HFF-Myc (cell line): ENCODE measurements around the gene TRIM26.

Experiments
- DNase-seq: peaks from one replicate; pipeline ENCODE4 v3.0.0-alpha.2; 2011; ENCODE audit warnings: low read depth; ENCODE audit errors: extremely low read depth
- H3K4me3 ChIP-seq: replicated peaks from 2 replicates; pipeline ENCODE4 v1.5.1; 2011; ENCODE audit warnings: low read depth, mild to moderate bottlenecking, control low read depth, low read length
- TF ChIP-seq, protein P1 (sequence below): IDR thresholded peaks from 2 replicates; pipeline ENCODE4 v1.5.1; 2012; ENCODE audit warnings: mild to moderate bottlenecking, low read depth, low read length, control low read depth; ENCODE audit errors: missing control alignments

Gene TRIM26

DNA sequence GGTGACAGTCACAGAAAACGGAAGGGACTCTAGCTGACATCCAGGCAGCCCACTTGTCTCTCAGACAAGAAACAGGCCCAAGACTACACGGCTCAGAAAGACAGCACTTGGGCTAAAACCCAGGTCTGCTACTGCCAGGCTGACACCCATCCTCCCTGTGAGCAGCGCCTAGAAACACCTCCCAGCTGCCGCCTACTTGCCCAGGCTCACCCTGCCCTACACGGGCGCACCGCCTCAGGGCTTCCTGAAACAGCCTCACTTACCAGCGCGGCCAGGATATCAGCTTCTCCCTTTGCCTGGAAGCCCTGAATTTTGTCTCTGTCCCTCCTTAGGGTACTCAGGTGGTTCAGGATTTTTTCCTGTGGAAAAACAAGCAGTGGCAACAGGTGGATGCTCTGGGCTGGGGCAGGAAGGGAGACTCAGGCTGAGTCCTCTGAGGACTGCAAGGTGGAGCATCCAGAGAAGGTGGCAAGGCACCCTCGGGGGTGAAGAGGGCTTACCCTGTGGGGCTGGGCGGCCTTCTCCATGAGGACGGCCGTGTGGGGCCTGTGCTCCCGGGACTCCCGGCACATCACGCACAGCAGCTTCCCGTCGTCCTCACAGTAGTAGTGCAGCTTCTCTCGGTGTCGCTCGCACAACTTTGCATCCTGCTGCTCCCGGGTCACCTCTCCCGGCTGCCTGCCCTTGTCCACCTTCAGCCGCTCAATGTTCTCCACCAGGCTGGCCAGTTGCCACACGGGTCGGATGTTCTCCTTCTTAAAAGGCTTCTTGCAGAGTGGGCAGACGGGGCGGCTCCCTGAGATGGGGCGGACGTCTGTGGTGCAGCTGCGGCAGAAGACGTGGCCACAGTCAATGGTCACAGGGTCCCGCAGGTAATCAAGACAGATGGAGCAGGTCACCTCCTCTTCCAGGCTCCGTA, 14.8 kb downstream of the TRIM26 start:
- no peak overlapping the region for H3K4me3 ChIP-seq
- DNase-seq, result no peak
- TF ChIP-seq, protein P1, sequence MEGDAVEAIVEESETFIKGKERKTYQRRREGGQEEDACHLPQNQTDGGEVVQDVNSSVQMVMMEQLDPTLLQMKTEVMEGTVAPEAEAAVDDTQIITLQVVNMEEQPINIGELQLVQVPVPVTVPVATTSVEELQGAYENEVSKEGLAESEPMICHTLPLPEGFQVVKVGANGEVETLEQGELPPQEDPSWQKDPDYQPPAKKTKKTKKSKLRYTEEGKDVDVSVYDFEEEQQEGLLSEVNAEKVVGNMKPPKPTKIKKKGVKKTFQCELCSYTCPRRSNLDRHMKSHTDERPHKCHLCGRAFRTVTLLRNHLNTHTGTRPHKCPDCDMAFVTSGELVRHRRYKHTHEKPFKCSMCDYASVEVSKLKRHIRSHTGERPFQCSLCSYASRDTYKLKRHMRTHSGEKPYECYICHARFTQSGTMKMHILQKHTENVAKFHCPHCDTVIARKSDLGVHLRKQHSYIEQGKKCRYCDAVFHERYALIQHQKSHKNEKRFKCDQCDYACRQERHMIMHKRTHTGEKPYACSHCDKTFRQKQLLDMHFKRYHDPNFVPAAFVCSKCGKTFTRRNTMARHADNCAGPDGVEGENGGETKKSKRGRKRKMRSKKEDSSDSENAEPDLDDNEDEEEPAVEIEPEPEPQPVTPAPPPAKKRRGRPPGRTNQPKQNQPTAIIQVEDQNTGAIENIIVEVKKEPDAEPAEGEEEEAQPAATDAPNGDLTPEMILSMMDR, result no peak

DNA sequence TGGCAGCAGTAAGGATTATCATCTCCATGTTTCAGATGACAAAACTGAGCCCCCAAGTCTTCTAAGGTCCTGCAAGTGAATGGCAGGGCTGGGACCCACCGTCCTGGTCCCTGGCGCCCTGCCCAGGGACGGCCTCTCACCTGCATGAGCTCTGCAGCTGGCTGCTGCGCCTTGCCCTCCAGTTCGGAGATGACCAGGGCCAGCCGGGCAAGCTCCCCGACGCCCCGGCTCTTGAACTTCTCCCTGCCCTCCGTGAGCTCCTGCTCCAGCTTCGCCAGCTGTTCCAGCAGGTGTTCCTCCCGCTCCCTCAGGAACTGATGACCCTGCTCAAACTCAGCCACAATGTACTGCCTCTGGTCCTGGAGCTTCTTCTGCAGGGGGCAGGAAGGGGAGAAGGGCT, 16.8 kb downstream of the TRIM26 start:
- H3K4me3 ChIP-seq, result no peak overlapping the region
- no peak for DNase-seq

DNA sequence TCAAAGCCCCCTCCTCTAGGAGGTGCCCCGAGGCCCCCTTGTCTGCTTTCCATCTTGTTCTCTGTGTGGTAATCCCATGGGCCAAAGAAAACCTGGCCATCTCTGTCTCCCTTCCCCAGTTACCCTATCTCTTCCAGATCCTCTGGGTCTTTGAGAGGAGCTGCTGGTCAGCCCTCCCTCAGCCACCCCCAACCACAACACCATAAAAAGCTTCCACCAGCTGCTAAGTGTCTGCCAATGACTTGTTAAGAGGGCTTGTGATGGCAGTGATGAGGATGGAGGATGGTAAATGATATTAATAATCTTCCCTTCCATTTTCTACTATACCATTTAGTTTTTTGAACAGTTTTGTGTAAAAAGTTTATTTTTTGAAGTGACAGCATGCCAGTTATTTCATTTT, 17.3 kb downstream of the TRIM26 start:
- DNase-seq, result no peak
- 0 out of 2 replicates have a peak overlapping the region, but pooled peaks have one; percentile 3 for H3K4me3 ChIP-seq
- TF ChIP-seq, protein P1, result no peak

More for the DNA sequence above, 16.8 kb downstream of the TRIM26 start:
- TF ChIP-seq, protein P1, result no peak

DNA sequence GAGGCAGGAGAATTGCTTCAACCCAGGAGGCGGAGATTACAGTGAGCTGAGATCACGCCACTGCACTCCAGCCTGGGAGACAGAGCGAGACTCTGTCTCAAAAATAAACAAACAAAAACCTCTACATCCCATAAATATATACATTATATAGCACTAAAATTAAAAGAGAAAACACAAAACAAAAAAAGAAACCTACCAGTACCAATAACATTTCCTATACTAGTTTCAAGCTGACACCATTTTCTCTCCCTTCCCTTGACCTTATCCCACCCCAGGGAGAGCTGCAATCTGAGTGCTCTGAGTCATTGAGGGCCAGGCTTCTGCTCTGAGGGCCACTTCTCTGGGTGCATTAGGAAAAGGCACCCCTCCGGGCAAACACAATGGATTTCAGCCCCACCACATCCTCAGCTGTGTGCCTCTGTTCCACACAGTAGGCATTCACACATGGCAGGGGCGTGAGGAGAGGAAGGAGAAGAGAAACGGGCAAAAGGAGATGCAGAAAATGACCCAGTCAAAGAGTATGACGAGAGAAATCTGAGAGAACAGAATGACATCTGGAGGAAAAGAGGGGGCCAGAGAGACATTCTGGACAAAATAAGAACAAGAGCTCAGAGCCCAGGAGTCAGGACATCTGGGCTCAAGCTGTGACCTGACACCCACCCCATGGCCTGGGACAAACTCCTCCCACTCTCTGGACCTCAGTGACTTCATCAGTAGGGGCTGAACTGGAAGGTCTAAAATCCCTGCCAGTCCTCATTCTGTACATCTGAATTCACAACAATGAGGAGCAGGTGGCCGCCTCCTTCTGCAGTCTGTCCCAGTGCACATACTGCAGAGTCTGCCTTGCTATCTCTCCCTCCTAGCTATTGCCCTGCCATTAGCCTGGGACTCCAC, 18.2 kb downstream of the TRIM26 start:
- TF ChIP-seq, protein P1, result no peak
- peak; percentile 82 for DNase-seq
- 0 out of 2 replicates have a peak overlapping the region, but pooled peaks have one; percentile 7 for H3K4me3 ChIP-seq

DNA sequence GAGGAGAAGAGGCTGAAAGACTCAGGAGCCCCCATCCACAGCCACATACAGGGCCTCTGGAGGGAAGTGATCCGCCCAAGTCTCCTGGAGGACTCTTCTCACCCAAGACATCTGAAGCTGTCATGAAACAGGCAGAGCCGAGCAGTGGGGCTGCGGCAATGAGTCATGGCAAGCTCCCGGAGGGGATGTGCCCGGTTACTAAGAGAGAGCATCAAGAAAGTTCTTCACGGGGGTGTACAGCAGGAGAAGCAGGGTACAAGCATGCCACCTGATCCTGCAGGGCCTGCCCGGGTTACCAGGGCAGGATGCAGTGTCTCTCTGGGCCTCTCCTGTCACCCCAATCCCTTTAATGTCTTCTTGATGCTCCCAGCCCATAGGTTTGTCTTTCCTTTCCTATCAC, 21.1 kb downstream of the TRIM26 start:
- TF ChIP-seq, protein P1, result no peak
- H3K4me3 ChIP-seq, result no peak overlapping the region

DNA sequence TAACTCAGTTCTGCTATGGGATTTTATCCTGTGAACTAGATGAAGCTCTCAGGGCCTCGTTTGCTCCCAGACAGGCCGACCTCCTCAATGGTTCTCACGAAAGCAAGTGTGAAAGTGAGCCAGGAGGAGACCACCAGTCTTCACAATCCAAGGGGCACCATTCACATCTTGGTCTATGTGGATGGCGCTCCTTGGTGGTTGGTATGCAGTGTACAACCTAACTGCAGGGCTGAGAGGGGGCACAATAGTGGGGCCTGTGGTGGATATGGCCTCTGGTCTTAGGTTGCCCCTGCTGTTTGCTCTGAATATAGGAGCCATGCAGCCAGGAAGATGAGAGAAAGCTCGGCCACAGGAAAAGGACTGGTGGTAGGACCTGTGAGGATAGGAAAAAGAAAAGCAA, 24.7 kb downstream of the TRIM26 start:
- DNase-seq, result no peak
- H3K4me3 ChIP-seq, result no peak overlapping the region
- TF ChIP-seq, protein P1, result no peak

More for the DNA sequence above, 21.1 kb downstream of the TRIM26 start:
- no peak for DNase-seq
